ENCODE measurements around the gene ADCY4. TPM values are rescaled to one million over a fixed set of nuclear protein-coding genes. Genes with fewer than 3 reads are reported as not detected.

Gene ADCY4
- total and polyA plus RNA-seq, 2 of the 13 experiments (the other 11 are each of a cell fraction or from before 2014, with no cell fraction given) = 0.03 TPM; not detected in 1

- TF ChIP-seq LBX2 (CRISPR knock-in tag; IDR thresholded peaks at IDR 0.05; ENCODE audit: borderline replicate concordance) (no peak), TMF1 (CRISPR knock-in tag; IDR thresholded peaks at IDR 0.05; ENCODE audit: low read depth) (no peak), ZNF615 (CRISPR knock-in tag; IDR thresholded peaks at IDR 0.05; ENCODE audit: borderline replicate concordance) (no peak), ARID4A (CRISPR knock-in tag; IDR thresholded peaks at IDR 0.05; ENCODE audit: borderline replicate concordance) (peak; percentile 21; the same call in 1 of the 2 replicates), POLR2A (IDR thresholded peaks at IDR 0.05; ENCODE audit: insufficient read depth in 1 of 2, low read depth in 2 of 2, low read length in 2 of 2) (no peak), ZNF143 (CRISPR knock-in tag; IDR thresholded peaks at IDR 0.05) (no peak), HMGA1 (CRISPR knock-in tag; conservative IDR thresholded peaks at IDR 0.05) (no peak), ZNF576 (CRISPR knock-in tag; IDR thresholded peaks at IDR 0.05) (no peak), ZNF781 (CRISPR knock-in tag; IDR thresholded peaks at IDR 0.05; ENCODE audit: borderline replicate concordance, not compliant biosample characterization) (no peak), ZNF7 (CRISPR knock-in tag; IDR thresholded peaks at IDR 0.05) (no peak), TAF1 (CRISPR knock-in tag; IDR thresholded peaks at IDR 0.05) (no peak), ZSCAN12 (CRISPR knock-in tag; IDR thresholded peaks at IDR 0.05) (no peak), ZMYM2 (CRISPR knock-in tag; IDR thresholded peaks at IDR 0.05) (no peak), ZBTB44 (CRISPR knock-in tag; IDR thresholded peaks at IDR 0.05) (no peak), PHF8 (CRISPR knock-in tag; IDR thresholded peaks at IDR 0.05) (no peak), KMT2A (CRISPR knock-in tag; IDR thresholded peaks at IDR 0.05) (no peak; the same call in 1 of the 2 replicates), SIX4 (CRISPR knock-in tag; IDR thresholded peaks at IDR 0.05) (peak; percentile 64; the same call in 1 of the 2 replicates), SKIL (CRISPR knock-in tag; IDR thresholded peaks at IDR 0.05; ENCODE audit: borderline replicate concordance) (no peak), ZNF496 (CRISPR knock-in tag; IDR thresholded peaks at IDR 0.05; ENCODE audit: insufficient replicate concordance) (no peak), NR3C1 (CRISPR knock-in tag; IDR thresholded peaks at IDR 0.05) (no peak), ZNF557 (CRISPR knock-in tag; IDR thresholded peaks at IDR 0.05) (peak; percentile 90), ZNF766 (CRISPR knock-in tag; IDR thresholded peaks at IDR 0.05; ENCODE audit: borderline replicate concordance) (no peak)
Observed at GRCh38 chr14:24297190-24297964, 37.5 kb downstream of the ADCY4 start (continued).

Data from HepG2 (cell line).